22Rv1 (cell line): ENCODE measurements around the gene XPC.

Source experiments
- ZFX ChIP-seq: fragments of 450-650 bp; IDR thresholded peaks from 2 replicates; pipeline ENCODE4 v1.6.1; 2017; ENCODE audit warnings: antibody characterized with exemption, borderline replicate concordance
- TF ChIP-seq, protein P1 (sequence below): fragments of 450-650 bp; IDR thresholded peaks from 2 replicates; pipeline ENCODE4 v1.5.1; 2017; ENCODE audit warnings: mild to moderate bottlenecking

DNA sequence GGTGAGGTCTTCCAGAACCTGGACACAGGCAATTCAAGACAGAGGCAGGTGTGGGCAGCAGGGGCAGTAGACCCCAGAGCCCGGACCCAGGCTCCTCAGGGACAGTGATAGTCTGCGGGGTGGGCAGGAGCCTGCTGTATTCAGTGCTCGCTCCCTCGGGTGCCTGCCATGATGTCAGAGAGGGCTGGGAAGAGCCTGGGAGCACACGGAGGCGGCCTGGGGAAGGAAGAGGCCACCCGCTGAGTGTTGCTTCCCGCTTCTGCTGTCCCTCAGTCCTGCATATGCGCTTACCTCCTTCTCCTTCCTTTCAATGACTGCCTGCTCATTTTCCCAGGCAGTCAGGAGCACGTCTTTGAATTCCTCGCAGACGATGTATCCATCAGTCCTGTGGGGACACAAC is 30.8 kb downstream of the XPC start:
- TF ChIP-seq, protein P1, sequence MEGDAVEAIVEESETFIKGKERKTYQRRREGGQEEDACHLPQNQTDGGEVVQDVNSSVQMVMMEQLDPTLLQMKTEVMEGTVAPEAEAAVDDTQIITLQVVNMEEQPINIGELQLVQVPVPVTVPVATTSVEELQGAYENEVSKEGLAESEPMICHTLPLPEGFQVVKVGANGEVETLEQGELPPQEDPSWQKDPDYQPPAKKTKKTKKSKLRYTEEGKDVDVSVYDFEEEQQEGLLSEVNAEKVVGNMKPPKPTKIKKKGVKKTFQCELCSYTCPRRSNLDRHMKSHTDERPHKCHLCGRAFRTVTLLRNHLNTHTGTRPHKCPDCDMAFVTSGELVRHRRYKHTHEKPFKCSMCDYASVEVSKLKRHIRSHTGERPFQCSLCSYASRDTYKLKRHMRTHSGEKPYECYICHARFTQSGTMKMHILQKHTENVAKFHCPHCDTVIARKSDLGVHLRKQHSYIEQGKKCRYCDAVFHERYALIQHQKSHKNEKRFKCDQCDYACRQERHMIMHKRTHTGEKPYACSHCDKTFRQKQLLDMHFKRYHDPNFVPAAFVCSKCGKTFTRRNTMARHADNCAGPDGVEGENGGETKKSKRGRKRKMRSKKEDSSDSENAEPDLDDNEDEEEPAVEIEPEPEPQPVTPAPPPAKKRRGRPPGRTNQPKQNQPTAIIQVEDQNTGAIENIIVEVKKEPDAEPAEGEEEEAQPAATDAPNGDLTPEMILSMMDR: no peak
- TF ChIP-seq ZFX: no peak
